OCI-LY3 (cell line): ENCODE measurements around the gene MOCOS.

Source experiments
- EZH2phosphoT487 ChIP-seq: fragments of 200-600 bp; shearing (Covaris generic); IDR thresholded peaks from 2 replicates; pipeline ENCODE4 v1.6.1; 2018; ENCODE audit warnings: antibody characterized with exemption, mixed run types, low read depth
- TF ChIP-seq, protein P1 (sequence below): fragments of 200-600, 300-600 bp; sonication (generic); IDR thresholded peaks from 2 replicates; pipeline ENCODE4 v1.5.1; 2014; ENCODE audit warnings: antibody characterized with exemption, low read length, low read depth

DNA sequence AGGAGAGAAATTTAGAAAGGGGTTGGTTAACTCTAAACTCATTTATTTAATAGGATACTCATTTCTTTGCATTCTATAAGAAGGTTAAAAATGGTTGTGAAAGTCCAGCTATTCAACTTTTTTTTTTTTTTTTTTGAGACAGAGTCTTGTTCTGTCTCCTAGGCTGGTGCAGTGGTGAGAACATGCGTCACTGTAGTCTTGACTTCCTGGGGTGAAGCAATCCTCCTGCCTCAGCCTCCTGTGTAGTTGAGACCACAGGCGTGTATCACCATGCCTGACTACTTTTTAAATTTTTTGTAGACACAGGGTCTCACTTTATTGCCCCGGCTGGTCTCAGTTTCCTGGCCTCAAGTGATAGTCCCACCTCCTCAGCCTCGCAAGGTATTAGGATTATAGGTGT lies 45.7 kb upstream of the MOCOS start:
- TF ChIP-seq, protein P1, sequence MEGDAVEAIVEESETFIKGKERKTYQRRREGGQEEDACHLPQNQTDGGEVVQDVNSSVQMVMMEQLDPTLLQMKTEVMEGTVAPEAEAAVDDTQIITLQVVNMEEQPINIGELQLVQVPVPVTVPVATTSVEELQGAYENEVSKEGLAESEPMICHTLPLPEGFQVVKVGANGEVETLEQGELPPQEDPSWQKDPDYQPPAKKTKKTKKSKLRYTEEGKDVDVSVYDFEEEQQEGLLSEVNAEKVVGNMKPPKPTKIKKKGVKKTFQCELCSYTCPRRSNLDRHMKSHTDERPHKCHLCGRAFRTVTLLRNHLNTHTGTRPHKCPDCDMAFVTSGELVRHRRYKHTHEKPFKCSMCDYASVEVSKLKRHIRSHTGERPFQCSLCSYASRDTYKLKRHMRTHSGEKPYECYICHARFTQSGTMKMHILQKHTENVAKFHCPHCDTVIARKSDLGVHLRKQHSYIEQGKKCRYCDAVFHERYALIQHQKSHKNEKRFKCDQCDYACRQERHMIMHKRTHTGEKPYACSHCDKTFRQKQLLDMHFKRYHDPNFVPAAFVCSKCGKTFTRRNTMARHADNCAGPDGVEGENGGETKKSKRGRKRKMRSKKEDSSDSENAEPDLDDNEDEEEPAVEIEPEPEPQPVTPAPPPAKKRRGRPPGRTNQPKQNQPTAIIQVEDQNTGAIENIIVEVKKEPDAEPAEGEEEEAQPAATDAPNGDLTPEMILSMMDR: no peak
- no peak for TF ChIP-seq EZH2phosphoT487
